HG03159 (cell line): ENCODE results near the gene DIAPH1.

Experiments used
- ATAC-seq: cut with Tn5 transposase; IDR thresholded peaks from one replicate; pipeline ENCODE4 v1.9.1; 2021; ENCODE audit warnings: mild to moderate bottlenecking, moderate library complexity; ENCODE audit not compliant: unreplicated experiment

The DIAPH1 gene

GRCh38 chr5:141508798-141509611, 109.8 kb downstream of the DIAPH1 start:
- no peak for ATAC-seq

DNA sequence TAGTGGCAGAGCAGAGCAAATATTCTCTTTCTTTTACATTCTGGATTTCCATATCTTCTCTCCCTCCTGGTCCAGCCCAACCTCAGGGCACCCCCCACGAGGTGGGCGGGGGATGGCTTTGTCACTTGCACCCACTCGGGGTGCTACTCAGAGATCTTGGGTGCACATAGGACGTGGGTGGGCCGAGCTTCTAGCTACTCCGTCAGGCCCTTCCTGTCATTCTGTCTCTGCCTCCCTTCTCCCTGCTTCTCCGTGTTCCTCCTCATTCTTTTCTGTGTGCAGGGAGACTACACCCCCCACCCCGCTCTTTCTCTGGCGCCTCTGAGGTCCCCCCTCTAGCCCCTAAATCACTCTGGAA, 110.4 kb downstream of the DIAPH1 start:
- ATAC-seq: no peak

DNA sequence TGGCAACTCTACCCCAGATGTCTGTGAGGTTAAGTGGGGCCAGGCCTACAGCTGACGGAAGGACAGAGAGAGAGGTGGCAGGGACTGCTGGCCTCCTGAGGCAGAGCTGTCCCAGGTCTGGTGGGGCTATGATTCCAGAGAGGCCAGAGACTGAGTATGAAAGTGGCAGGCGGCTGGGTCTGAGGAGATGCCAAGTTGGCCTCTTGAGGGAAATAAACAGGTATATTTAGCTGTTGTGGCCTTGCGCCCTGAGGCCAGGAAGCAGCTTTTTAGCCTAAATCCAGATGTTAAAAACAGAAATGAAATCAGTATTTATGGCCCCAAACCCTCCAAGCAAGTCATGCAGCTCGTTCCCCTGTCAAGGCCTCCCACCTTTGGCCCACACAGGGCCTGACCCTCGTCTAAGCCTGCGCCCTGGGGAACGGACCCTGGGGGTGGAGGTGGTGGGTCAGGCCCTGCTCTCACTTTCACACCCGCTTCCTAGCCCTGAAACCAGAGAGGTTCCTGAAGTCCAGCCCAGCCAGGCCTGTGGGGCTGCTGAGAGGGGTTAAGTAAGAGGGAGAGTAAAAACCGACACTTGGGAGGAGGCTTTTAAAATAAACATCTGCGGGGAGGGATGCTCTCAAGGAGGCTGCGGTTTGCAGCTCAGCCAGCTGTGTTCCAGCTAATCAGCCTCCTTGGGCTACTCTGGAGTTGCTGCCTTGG, 111.3 kb downstream of the DIAPH1 start:
- ATAC-seq: peak; percentile 35

GRCh38 chr5:141506381-141507155, 112.2 kb downstream of the DIAPH1 start:
- no peak for ATAC-seq

DNA sequence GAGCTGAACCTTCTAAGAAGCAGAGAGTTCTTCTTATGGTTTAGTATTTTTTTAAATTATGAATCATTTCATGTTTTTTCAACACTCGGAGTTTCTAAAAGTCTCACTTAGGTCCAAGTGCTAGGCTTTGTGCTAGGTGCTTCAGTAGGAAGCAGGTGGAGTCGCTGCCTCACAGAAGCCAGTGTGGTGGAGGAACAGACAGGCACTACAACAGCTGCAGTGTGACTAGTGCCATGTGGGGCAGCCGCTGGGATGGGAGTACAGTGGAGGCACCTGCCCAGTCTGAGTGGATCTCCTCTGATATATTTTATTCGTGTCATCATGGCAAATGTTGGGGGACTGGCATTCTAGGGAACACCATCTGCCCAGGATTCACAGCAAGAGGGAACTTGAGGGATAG, 114.6 kb downstream of the DIAPH1 start:
- no peak for ATAC-seq

DNA sequence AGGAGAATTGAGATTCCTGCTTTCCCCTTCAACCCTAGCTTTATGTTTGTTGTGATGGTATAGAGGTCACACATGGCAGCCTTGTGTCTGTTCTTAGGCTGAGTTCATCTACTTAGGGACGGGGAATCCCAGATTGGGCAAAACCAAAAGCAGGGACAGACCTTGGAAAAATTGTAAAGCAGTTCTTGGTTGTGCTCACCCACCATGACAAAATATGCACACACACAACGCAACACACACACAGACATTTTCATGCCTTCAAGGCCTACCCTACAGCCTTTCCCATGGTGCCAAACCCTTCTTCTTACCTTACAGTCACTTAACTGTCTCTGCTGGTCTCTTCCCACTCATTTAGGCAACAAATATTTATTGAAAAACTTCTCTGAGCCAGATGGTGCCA, 115.1 kb downstream of the DIAPH1 start:
- ATAC-seq: no peak

DNA sequence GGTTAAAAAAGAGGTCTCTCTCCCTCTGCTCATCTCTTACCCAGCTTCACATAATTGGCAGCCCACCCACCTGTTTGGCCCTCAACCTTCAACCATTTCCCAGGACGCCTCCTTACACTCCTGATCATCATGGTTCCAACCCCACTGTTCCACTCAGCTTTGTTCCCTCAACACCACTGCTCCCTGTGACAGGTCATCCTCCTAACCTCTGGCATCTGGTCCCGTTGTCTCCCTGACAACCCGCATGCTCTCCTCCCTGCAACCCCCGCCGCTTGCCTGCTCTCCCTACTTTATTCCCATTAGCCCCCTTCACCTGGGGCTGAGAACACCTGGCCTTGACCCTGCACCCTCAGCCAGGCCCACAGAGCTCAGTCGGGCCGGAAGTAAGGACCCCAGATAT, 117.0 kb downstream of the DIAPH1 start:
- ATAC-seq: no peak

- no peak for ATAC-seq
Observed at GRCh38 chr5:141496038-141496437, 122.8 kb downstream of the DIAPH1 start.

GRCh38 chr5:141495453-141495811, 123.4 kb downstream of the DIAPH1 start:
- ATAC-seq: no peak

GRCh38 chr5:141494761-141495452, 123.9 kb downstream of the DIAPH1 start:
- ATAC-seq: no peak

DNA sequence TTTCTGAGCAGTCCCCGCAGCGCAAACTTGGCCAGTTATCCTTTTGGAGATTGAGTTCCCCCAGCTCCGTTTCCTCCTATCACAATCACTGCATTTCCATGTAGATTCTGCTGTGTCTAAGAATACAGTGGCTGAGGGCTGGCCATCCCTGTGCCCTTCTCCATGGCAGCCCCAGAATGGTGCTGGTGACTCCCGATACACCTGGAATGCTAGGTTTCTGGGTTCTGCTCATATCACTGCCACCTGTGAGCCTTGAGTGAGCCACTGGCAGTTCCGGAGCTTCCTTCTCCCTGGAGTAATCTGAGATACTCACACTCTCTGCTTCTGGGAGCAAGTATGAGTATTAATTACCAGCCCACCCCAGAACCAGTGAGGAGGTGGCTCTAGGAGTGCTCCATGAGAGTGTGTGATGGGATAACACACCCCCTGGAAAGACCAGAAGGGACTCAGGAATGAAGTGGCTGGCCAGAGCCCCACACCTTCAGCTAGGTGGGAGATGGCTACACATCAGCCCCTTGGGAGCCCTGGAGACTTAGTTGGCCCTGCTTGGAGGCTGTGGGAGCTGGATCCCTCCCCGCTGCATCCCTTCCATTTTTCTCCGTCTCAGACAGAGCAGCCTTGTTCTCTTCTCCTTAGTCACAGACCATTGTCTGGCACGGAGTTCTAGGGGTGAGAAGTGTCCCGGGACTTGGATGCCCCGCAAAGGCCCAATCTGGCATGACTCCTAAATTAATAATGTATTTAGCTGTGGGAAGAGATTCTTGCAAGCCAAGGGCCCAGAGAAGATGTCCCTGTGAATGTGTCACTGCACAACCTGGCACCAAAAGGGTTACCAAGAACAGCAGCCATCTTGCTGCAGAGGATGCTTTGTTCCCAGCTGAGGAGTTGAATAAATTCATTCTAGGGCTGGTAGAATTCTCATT, 125.0 kb downstream of the DIAPH1 start:
- ATAC-seq: no peak

GRCh38 chr5:141492168-141492885, 126.5 kb downstream of the DIAPH1 start:
- ATAC-seq: peak; percentile 48

DNA sequence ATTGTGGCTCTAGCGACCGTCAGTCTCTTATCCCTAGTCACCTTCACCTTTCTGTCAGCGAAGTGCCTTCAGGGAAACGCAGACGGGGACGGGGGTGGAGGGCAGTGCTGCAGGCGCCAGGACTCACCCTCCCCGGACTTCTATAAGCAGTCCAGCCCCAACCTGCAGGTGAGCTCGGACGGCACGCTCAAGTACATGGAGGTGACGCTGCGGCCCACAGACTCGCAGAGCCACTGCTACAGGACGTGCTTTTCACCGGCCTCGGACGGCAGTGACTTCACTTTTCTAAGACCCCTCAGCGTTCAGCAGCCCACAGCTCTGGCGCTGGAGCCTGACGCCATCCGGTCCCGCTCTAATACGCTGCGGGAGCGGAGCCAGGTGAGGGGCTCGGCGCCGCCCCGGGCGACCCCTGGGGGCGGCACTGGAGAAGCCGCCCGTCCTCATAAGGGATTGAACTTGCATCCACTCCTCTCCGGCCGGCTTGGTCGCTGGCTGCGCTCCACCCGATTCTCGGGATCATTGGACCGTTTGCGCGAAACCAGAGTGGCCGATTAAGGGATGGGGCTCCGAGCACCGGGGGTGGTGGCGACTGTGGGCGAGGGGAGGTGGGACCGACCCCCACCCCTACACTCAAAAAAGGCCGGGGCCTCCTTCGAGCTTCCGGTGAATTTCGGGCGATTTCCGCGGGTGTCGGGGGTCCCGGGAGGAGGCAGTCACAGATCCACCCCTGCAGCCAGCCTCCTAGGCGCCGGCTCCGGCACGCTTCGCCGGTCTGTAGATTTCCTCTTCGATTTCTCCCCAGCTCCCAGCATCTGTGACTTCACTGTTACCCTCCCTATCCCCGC, 127.3 kb downstream of the DIAPH1 start:
- ATAC-seq: peak; percentile 27

- no peak for ATAC-seq
Observed at GRCh38 chr5:141490771-141491170, 128.0 kb downstream of the DIAPH1 start.

- ATAC-seq: no peak
Observed at GRCh38 chr5:141490271-141490670, 128.5 kb downstream of the DIAPH1 start.

DNA sequence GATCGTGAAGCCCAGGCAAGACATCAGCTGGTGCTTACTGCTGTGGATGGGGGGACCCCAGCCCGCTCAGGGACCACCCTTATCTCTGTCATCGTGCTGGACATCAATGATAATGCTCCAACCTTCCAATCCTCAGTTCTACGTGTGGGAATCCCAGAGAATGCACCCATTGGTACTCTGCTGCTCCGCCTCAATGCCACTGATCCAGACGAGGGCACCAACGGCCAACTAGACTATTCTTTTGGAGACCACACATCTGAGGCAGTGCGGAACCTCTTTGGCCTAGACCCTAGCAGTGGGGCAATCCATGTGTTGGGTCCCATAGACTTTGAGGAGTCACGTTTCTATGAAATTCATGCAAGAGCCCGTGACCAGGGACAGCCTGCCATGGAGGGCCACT, 129.0 kb downstream of the DIAPH1 start:
- ATAC-seq: no peak

- no peak for ATAC-seq
Observed at GRCh38 chr5:141488591-141489561, 129.9 kb downstream of the DIAPH1 start, which contains the start of gene PCDHGC5. Gene PCDHGC5, plus strand, starts transcription at chr5:141489081. Its CDS starts 160 bp downstream, at chr5:141489241.
